Measurements from ENCODE around the gene D2HGDH.

The D2HGDH gene

DNA sequence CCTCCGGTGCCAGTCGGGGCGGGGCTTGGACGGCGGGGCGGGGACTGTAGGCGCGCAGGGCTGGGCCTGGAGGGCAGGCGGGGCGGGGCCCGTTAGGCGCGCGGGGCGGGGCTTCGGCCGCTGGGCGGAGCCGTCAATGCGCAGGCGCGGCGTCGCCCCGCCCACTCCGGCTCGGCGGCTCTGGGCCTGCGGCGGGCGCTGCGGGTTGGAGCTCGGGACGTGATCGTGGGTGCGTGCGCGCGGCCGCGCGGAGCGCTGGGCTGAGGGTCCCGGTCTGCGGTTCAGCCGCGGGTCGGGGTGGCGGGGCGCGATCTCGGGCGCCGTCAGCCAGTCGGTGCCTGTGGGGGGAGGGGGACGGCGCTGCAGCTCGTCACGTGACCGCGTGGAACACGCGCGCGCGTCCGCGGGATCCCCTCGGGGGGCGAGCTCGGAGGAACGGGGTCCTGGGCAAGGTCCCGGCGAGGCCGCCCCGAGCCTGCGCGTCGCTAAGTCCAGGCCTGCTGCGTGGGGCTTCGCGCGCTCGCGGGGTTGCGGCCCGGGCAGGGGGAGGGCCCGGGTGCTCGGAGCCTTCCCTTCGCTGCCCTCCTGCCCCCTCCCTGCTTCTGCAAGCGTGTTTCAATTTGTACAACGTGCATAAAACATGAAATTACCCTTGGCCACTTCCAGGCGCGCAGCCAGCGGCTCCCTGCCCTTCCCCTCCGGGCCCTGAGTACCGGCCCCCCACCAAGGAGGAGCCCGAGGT is at the start of gene D2HGDH:
TSS of gene D2HGDH (plus strand) at position 164 of the 742 bp plus-strand sequence. CDS start 595 bp downstream, outside the sequence.
- DNase-seq (ENCODE audit: low spot score): peak; percentile 92

GRCh38 chr2:241686324-241686649 is 48.1 kb upstream of the D2HGDH start:
- no peak for DNase-seq (ENCODE audit: low spot score)

DNA sequence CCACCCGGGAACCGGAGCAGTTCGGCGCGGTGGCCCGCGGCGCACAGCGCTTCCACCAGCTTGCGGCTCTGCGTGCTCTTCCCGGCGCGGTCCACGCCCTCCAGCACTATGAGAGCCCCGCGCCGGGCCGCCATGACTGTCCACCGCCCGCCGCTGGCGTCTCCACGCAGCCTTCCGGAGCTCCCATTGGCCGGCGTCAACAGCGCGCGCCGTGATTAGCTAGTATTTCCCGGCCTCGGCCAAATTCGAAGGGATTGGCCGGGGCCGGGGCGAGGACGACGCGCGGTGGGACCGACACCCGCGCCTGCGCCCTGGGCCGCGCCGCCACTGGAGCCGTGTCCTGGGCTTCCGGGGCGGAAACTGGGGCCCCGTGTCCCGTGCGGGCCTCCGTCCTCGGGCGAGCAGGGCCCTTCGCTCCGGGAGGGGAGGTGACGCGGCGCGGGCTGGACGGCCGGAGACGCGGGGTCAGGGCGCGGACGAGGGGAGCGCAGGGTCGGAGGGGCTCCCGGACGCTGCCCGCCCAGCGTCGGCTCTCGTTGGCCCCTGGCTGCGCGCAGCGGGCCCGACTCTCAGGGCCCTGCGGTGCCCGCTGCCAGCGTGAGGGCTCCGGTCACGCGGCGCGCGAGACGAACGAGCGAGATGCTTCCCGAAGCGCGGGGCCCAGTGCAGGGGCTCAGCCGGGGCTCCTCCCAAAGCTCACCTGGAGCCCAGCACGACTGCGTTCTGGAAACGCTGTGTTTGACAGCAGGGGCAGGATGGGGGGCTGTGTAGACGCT is 47.6 kb upstream of the D2HGDH start, which contains the start of gene DTYMK:
TSS of gene DTYMK (minus strand) at position 166 of the 776 bp plus-strand sequence. CDS start at position 134, 32 bp downstream.
- DNase-seq (ENCODE audit: low spot score): peak; percentile 95

DNA sequence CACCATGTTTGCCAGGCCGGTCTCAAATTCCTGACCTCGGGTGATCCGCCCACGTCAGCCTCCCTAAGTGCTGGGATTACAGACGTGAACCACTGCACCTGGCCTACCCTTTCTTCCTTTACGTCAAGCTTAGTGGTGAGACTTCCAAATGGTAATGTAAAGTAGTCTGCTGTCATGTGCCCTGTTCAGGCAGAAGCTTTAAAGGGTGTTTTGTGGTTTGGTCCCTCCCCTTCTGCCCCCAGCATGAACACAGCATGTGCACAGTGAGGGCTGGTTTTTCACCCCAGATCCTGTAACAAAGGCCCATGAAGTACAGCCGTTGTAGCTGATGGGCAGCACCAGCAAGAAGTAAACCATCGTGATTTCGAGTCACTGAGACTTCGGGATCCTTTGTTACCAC is 45.1 kb upstream of the D2HGDH start:
- peak; percentile 15 for DNase-seq (ENCODE audit: low spot score)

- DNase-seq (ENCODE audit: low spot score): no peak
Observed at GRCh38 chr2:241690202-241690717, 44.2 kb upstream of the D2HGDH start.

DNA sequence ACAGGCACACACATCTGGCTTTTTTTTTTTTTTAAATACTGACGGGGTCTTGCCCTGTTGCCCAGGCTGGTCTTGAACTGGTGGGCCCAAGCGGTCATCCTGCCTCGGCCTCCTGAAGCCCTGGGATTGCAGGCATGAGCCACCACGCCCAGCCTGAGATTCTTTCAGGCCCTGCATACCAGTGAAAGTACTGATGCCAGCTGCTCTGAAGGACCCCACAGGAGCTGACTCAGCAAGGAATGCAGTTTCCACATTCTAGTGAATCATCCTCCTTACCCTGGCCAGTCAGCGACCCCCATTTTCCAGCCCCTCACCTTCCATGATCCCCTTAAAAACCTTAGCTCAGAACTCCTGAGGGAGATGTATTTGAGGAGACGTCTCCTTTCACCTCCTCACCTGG is 42.0 kb upstream of the D2HGDH start:
- DNase-seq (ENCODE audit: low spot score): no peak

- DNase-seq (ENCODE audit: low spot score): no peak
Observed at GRCh38 chr2:241695651-241696050, 38.8 kb upstream of the D2HGDH start.

GRCh38 chr2:241701149-241701398 is 33.4 kb upstream of the D2HGDH start:
- DNase-seq (ENCODE audit: low spot score): no peak

DNA sequence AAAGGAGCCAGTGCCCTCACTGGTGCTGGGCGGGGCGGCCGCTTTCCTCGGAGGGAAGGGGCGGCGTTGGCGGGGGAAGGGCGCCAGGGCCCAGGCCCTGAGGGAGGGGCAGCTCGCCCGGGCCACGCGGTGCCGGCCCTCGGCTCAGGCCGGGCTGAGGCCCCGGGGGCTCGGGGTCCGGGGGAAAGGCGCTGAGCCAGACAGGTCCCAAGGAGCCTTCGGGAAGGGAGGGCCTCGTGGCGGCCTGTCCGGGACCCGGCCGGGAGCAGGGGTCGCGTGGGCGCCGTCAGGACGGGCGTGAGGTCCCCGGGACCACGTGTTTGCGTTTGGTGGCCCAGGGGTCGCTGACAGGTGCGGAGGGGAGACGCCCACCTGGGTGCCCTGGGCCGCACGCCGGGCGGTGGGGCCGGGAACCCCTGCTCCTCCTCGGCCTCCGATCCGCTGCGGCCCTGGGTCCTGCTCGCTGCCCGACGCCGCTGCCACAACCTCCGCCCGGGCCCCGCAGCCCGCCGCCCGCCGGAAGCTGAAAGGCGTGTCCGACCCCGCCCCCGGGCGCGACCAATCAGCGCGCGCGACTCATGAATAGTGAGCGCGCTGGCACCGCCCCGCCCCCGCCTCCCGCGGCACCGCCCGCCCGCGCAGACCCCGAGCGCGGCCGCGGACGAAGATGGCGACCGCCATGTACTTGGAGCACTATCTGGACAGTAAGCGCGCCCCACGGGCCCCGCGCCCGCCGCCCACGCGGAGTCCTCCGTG is 32.9 kb upstream of the D2HGDH start, which contains the start of gene ING5:
TSS of gene ING5 (plus strand) at position 641 of the 756 bp plus-strand sequence. CDS start at position 668, 27 bp downstream.
- peak; percentile 94 for DNase-seq (ENCODE audit: low spot score)

DNA sequence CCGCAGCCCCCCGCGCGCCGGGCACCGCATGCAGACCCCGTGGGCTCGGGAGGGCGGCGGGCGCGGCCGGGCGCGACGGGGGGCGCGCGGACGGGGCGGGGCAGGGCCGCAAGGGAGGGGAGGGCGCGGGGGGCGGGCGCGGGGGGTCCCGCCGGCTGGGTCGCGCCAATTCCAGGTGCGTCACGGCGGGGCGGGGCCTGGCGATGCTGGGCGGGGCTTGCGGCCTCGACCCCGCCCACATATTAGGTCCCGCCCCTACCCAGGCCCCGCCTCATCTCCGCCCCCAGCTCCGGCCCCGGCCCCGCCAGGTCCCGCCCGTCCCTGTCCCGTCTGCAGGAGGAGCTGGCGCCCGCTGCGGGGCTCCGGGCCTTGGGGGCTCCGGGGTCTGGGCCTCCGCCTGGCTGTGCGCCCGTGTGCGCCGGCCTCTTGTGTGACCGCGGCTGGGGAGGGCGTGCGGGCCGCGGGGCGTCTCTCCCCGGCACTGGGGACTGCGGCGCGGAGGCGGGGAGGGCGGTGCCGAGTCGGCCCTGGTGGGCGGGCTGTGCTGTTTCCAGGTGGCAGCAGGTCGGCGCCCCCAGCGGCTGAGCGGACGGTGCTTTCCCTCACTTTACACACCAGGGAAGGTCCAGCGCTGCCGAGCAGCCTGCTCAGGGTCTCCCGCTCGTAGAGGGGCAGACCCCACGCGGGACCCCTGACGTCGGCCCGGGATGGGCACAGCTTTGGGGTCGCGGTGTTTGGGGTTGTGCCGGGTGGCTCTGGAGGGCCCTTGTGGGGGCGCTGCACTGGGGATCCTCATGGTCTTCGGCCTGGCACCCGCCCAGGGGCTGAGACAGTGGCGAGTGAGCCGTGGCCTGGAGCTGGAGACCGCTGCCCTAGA is 32.0 kb upstream of the D2HGDH start:
- peak; percentile 87 for DNase-seq (ENCODE audit: low spot score)

GRCh38 chr2:241703032-241703604 is 31.3 kb upstream of the D2HGDH start:
- no peak for DNase-seq (ENCODE audit: low spot score)

GRCh38 chr2:241706537-241706936 is 27.9 kb upstream of the D2HGDH start:
- no peak for DNase-seq (ENCODE audit: low spot score)

- no peak for DNase-seq (ENCODE audit: low spot score)
Observed at GRCh38 chr2:241708879-241709278, 25.6 kb upstream of the D2HGDH start.

DNA sequence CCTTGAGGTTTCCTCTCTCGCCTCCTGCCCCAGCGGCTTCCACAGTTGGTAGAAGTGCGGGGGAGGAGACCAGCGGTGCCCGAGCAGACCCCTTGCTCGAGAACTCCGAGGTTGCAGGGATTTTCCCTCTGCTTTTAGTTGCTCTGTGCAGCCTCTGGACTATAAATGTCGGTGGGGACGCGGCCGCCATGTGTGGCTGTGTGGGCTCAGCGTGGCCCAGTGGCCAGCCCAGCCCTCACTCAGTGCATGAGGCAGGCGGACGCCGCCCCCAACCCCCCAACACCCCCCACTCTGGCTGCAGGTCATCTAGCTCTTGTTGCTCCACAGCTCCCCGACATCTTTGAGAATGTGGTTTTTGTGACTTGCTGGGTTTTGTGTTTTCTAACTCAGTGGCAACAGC is 15.3 kb upstream of the D2HGDH start:
- DNase-seq (ENCODE audit: low spot score): no peak

- DNase-seq (ENCODE audit: low spot score): no peak
Observed at GRCh38 chr2:241720099-241720498, 14.3 kb upstream of the D2HGDH start.

DNA sequence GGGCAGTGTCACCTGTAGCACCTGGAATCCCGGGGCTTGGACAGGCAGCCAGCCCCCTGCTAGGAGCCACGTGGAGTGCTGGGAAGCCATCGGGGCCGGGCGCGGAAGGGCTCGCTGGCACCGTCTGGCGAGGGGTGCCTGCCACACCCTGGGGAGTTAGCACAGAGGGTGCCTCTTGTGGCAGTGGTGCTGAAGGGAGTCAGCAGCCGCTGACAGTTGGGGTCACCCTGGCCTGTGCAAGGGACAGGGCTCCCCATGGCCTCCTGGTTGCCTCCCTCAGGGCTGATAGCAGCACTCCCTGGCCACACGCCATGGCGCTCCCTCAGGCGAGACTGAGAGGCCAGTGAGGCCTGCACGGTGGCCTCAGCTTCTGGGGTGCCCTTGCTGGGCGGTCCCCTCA is 13.9 kb upstream of the D2HGDH start:
- DNase-seq (ENCODE audit: low spot score): no peak

GRCh38 chr2:241721852-241722251 is 12.6 kb upstream of the D2HGDH start:
- no peak for DNase-seq (ENCODE audit: low spot score)

DNA sequence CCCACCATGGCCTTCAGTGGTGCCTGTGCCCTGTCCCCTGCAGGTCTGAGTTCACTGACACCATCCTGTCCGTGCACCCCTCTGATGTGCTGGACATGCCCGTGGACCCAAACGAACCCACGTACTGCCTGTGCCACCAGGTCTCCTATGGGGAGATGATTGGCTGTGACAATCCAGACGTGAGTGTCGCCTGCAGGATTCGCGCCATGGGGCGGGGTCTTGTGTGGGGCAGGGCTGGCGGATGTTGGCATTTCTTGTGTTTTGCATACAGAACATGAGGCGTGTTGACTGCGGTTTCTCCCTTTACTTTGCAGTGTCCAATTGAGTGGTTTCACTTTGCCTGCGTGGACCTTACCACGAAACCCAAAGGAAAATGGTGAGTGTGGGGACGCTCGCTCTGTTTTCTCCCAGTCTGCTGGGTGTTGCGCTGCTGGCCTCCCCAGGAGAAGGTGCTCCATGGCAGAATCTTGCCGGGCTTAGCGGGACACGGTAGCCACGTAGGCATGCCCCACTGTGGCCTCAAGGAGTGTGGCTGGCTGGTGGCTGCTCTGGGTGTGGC is 11.5 kb upstream of the D2HGDH start:
- no peak for DNase-seq (ENCODE audit: low spot score)

DNA sequence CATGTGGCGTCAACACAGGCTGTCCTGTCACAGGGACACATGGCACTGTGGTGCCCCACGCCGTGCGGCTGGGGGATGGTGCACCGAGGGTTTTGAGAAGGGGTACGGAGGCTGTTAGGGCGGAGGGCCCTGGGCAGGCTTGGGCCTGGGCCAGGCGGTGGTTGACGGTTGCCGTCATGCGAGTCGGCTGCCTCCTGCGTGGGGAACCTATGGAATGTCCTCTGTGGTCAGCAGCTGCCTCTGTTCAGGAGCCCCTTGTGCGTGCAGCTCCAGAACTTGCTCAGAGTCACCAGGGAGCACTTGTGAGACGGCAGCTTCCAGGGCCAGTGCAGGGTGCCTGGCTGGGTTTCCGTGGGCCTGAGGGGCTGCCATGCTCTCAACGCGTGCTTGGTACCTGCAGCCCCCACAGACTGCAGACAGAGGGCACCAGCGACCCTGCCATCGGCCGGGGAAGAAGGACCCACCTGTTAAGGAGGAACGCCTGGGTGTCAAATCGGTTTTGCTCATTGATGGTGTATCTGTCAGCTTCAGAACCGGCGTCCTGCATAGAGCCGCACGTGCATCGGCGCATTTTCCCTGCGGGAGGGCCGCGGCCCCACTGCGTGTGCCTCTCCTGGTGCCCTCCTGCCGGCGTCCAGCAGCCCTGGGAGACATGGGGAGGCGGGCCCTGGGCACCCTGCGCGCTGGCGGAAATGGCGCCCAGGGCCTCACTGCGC is 10.0 kb upstream of the D2HGDH start:
- no peak for DNase-seq (ENCODE audit: low spot score)

Data from CD4-positive, alpha-beta T cell treated with Interleukin-6 at 100 ng/mL for 8 hours (primary cell).